ENCODE data around the gene RIBC1.

DNA sequence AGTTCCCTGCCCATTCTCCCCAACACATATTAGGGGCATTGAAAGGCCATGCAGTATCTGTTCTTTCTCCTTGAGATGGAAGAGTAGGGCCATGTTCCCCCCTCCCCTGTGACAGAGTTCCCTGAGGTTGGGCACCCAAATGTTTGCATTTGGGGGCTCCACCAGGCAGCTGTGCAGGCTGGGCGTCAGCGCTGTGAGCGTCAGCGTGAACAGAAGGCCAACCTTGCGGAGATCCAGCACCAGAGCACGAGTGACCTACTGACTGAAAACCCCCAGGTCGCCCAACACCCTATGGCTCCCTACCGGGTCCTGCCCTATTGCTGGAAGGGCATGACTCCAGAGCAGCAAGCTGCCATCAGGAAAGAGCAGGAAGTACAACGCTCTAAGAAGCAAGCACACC lies 7.6 kb downstream of the RIBC1 start:
- TF ChIP-seq, protein P1, sequence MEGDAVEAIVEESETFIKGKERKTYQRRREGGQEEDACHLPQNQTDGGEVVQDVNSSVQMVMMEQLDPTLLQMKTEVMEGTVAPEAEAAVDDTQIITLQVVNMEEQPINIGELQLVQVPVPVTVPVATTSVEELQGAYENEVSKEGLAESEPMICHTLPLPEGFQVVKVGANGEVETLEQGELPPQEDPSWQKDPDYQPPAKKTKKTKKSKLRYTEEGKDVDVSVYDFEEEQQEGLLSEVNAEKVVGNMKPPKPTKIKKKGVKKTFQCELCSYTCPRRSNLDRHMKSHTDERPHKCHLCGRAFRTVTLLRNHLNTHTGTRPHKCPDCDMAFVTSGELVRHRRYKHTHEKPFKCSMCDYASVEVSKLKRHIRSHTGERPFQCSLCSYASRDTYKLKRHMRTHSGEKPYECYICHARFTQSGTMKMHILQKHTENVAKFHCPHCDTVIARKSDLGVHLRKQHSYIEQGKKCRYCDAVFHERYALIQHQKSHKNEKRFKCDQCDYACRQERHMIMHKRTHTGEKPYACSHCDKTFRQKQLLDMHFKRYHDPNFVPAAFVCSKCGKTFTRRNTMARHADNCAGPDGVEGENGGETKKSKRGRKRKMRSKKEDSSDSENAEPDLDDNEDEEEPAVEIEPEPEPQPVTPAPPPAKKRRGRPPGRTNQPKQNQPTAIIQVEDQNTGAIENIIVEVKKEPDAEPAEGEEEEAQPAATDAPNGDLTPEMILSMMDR (IDR thresholded peaks at IDR 0.05) = no peak
- TF ChIP-seq, protein P2, sequence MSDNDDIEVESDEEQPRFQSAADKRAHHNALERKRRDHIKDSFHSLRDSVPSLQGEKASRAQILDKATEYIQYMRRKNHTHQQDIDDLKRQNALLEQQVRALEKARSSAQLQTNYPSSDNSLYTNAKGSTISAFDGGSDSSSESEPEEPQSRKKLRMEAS (IDR thresholded peaks at IDR 0.05; ENCODE audit: low read depth) = no peak
- no peak for TF ChIP-seq REST (IDR thresholded peaks at IDR 0.05; ENCODE audit: low read depth, low read length)
- TF ChIP-seq POLR2AphosphoS5 (IDR thresholded peaks at IDR 0.05; ENCODE audit: low read depth, low read length) = no peak
- no peak for TF ChIP-seq GATA2 (CRISPR knock-in tag; IDR thresholded peaks at IDR 0.05)
- TF ChIP-seq EZH2phosphoT487 (IDR thresholded peaks at IDR 0.05; ENCODE audit: borderline replicate concordance, low read depth) = no peak
- TF ChIP-seq RAD21 (IDR thresholded peaks at IDR 0.05; ENCODE audit: low read length) = no peak
- no peak for TF ChIP-seq NRF1 (IDR thresholded peaks at IDR 0.05; ENCODE audit: low read depth, low read length)
- no peak for TF ChIP-seq NFIC (IDR thresholded peaks at IDR 0.05; ENCODE audit: borderline replicate concordance)
- TF ChIP-seq, protein P3, sequence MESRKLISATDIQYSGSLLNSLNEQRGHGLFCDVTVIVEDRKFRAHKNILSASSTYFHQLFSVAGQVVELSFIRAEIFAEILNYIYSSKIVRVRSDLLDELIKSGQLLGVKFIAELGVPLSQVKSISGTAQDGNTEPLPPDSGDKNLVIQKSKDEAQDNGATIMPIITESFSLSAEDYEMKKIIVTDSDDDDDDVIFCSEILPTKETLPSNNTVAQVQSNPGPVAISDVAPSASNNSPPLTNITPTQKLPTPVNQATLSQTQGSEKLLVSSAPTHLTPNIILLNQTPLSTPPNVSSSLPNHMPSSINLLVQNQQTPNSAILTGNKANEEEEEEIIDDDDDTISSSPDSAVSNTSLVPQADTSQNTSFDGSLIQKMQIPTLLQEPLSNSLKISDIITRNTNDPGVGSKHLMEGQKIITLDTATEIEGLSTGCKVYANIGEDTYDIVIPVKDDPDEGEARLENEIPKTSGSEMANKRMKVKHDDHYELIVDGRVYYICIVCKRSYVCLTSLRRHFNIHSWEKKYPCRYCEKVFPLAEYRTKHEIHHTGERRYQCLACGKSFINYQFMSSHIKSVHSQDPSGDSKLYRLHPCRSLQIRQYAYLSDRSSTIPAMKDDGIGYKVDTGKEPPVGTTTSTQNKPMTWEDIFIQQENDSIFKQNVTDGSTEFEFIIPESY (IDR thresholded peaks at IDR 0.05; ENCODE audit: borderline replicate concordance, low read depth) = no peak
- TF ChIP-seq EP300 (IDR thresholded peaks at IDR 0.05; ENCODE audit: borderline replicate concordance in 1 of 2, low read depth in 1 of 2, low read length in 1 of 2) = no peak
